HG03064 (cell line): ENCODE data around the gene ZBP1.

Experiments used
- ATAC-seq: cut with Tn5 transposase; IDR thresholded peaks from one replicate; pipeline ENCODE4 v1.9.1; 2021; ENCODE audit warnings: low read depth; ENCODE audit not compliant: unreplicated experiment

ZBP1 gene

DNA sequence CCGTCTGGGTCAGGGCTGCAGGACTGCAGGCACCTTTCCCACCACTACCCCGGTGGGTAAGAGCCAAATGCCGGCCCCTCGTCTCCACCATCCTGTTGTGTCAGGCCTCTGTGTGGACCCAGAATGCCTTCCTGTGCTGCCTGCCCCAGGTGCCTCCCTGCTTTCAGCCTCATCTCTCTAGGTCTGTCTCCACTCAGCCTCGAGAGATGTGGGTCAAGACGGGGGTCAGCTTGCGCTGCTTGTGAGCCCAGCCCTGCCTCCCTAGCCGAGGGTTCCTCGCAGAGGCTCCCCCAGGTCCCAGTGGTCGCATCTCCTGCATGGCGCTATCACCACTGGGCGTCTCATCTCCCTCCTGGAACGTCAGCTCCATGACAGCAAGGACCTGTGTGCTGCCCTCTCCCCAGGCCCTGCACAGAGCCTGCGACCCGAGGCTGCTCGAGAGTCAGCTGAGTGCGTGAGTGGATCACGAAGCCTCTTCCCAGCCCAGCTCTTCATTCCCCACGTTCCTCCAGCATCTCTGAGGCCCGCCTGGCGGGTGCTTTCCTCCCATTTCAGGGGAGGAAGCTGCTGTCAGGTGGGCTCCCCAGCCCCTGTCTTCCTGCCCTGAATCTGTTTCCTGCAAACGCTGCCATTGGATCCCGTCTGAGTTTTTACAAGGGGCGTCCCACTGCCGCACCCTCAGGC, 38.7 kb upstream of the ZBP1 start:
- no peak for ATAC-seq

DNA sequence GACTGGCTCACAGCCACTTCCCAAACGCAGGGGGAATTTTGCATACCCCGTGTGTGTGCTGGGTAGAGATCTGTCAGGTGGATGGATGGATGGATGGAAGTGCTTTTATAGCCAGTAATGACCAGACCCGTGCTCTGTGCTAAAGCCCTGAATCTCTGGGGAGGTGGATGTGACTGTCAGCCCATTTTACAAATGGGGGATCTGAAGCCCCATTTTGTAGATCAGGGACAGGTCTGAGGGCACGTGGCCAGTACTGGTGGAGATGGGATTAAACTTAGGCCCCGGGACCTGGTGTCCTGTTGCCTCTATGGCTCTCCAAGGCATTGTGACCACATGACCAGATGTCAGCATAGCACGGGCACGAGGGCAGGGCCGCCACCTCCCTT, 38.2 kb upstream of the ZBP1 start:
- no peak for ATAC-seq

DNA sequence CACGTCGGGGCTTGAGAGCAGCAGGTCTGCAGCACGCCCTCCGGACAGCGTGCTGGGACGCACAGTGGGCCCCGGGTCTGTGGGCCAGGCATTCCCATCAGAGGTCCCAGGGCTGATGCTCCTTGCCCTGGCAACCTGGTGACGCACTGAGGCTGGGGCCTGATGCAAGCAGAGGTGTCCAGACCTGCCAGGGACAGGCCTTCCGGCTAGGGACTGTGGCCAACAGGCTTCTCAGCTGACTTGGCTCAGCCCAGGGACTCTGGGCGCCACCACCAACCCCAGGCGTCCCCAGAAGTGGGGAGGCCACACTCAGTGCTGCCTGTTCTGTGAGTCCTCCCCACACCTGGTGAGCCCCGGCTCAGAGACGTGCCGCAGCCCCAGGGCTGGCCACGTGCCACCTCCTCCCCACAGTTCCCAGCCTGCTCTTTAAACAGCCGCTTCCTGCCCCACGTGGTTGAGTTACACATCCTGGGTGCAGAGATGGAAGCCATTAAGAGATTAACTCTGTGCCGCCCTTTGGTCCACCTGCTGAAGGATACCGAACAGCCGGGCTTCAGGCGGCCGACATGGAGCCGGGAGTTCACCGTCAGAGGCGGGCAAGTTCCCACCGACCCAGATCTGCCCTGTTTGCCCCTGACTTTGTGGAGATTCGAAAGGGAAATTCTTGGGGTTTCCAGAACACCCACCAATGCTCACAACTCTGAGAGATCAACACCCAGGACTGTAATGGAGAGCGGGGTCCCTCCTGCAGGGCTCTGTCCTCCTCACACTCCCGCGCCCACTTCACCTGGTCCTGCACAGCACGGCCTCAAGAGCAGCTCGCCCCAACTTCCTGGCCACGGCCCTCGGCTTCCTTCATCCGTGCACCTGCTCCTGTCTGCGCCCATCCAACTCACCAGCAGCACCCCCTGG, 37.6 kb upstream of the ZBP1 start:
- no peak for ATAC-seq

DNA sequence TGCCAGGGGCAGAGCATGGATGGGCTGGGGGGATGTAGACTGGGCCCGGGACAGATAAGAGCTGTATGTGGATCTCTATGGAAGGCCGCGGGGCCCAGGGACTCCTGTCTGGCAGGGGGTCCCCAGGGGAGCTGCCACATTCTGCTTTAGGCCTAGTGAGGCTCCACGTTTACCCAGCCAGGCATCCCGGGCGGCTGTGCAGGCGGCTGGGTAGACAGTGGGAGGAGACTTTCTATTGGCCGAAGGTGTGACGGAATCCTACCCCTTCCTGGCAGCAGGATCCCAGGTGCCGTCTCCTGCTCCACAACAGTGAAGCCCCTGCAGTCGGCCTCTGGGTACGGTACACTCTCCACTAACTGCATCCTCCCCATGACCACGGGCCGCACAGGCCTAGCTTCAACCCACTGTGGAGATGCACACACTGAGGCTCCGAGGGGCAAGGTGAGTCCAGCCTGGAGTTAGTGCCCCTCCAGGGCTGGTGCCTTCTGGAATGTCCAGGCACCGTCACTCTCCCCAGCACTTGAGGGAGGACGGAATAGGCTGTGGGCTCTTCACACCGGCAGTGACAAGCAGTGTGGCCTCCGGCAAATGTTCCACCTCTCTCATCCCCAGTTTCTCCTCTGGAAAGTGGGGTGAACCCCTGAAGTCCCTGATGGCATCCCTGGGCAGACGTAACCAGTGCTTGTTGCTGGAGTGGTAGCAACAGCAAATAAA, 36.8 kb upstream of the ZBP1 start:
- ATAC-seq = no peak

DNA sequence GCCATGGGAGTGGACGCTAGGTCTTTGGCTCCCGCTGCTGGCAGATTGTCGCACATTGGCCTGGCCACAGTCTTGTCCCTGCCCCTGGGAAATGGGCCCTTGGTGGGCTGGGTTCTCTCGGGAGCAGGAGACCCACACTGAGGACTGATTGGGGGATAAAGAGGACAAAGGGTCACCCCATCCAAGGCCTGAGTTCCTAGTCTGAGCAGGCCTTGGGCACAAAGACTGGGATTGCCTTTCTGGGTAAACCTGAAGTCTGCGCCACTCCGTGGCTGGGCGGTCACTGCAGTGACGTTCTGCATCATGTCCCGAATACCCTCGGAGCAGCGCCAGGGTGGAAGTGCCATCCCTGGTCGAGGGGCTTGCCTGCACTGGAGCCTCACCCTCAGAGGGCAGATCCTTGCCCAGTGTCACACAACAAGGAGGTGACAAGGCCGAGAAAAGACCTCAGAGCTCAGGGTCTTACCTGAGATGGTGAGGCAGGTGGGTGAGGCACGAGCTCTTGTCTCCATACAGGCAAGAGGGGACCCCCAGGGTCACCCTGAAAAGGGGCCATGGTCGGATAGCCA, 36.1 kb upstream of the ZBP1 start:
- ATAC-seq = no peak

DNA sequence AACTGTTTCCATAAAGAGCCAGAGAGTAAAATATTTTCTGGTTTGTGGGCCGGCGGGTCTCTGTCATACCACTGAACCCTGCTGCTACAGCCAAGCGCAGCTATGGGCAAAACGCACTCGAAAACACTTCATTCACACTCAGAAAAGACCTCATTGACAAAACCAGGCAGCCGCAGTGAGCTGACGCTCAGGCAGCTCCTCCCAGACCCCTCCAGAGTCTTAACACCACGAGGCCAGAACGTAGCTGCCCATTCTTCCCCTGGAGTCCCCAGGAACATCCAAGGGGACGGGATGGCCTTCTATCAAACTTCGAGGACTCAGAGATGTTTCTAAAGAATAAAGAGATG, 35.6 kb upstream of the ZBP1 start:
- no peak for ATAC-seq

DNA sequence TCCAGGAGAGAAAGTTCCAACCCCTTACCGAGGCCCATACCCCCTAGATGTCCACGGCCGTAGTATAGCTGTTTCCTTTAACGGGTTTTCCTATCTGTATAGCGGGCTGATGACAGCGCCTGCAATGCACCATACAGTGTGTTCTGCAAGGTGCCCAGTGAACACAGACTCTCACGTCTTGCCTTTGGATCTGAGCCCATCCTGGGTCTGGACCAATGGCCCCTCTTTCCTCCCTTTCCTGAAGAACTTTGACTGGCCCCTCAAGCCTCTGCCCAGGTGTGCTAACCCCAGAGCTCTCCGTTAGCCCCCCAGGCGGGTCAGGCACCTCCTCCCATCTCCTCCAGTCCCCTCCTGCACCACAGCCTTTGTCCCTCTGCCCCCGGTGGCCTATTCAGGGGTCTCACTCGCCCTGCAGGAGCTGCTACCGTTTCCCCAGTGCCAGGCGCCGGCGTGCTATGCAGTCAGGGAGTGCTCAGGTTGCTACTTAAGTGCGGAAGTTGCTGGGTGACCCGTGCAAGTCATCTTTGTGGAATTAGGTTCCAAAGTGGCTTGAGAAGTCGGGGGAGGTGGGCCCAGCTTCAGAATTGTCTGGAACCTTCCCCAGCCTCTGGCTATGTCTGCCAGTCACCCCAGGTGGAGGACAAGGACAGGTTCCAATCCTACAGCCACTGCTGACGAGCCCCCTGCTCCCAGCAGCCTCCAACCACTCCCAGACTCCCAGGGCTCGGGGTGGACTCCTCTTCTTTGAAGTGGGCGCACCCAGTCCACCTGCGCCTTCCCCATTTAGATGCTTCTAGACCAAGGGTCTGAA, 35.0 kb upstream of the ZBP1 start:
- ATAC-seq = no peak

DNA sequence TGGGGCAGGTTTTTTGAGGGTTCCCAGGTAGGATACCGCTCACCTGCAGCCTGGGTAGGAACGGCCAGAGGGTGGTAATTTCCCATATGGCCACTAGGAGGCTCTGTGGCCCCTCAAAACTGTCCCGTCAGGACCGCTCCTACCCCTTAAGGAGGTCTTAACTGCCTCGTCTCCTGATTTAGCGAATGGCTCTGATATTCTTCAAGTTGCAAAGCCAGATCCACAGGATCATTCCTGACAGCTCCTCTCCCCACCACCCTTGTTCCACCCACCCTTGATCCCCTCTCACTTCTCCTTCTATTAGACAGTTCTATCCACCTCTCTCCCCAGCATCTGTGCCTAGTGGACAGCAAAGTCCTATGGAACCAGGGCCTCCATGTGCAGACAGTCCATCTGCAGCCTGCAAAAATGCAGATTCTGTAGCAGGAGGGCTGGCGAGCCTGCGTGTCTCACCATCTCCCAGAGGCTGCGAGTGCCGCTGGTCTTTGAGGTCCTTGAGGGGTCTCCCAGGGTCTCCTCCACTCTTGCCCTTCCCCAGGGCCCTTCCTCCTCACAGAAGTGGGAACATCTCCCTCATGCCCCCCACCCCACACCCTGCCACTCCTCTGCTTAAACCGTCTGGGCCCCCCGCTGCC, 34.3 kb upstream of the ZBP1 start:
- ATAC-seq = no peak

DNA sequence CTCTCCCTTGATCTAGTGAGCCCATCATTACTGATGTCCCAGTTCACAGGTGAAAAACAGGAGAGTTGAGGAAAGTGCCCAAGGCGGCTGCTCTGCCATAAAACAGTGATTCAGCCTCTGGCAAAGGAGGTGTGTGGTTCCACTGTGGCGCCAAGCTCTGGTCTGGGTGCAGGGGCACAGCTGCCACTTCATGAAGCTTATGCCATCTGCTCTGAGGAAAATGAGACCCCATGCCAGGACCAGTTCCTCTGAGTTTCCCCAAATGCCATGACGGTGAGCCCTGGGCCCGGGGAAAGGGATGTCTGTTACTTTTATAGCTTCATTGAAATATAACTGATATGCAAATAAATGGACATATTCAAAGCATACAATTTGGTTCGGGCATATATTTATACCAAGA, 33.7 kb upstream of the ZBP1 start:
- no peak for ATAC-seq

DNA sequence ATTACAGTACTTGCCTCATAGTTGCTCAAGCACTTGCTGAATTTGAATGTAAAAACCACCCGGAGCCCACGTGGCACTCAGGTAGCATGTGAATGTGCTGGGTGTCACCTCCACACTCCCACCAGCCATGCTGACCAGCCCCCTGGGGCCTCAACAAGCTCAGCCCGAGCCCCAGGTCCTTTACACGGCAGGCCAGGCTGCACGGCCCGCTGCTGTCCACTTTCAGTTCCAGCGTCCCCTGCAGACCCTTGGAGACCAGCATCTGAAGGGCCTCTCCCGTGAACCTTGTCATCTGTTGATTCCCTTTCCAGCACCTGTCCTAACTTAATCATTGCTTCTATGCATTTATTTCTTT, 33.3 kb upstream of the ZBP1 start:
- no peak for ATAC-seq

DNA sequence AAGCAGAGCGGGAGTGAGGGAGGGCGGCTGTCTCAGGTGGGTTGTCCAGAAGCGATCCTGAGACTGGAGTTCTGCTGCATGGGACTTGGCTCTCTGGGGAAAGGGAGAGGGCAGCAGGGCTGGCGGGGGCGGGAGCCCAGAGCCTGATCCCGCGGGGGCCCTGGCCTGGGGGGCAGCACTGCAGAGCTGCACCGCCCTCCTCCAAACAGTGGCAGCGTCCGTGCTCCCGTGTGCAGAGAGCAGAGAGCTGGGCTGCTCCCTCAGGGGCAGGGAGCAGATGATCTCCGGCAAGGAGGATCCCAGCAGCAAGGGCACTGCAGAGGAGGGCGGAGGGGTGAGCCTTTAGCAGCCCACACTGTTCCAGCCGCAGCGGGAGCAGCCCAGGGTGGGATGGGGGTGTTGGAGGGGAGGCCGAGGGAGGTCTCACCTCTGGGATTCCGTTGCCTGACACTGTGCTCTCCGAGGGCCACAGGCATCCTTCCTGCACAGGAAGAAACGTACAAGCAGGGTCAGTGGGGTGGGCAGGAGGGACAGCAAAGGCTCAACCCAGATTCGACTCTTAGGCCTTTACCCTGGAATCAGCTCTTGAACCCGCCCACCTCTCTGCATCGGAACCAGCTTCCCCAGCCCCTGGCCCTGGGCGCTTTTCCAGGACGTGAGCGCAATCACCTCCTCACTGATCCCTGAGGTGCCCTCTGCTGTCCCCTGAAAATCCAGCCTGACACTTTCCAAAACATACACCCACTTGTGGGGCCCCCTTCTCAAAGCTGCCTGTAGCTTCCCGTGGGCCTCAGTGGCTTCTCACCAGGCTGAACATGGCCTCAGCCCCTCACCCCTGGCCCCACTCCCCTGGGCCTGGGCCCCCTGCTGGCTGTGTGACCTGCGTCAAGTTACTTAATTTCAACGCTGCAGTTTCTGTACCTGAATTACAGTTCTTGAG, 32.6 kb upstream of the ZBP1 start:
- ATAC-seq = no peak

DNA sequence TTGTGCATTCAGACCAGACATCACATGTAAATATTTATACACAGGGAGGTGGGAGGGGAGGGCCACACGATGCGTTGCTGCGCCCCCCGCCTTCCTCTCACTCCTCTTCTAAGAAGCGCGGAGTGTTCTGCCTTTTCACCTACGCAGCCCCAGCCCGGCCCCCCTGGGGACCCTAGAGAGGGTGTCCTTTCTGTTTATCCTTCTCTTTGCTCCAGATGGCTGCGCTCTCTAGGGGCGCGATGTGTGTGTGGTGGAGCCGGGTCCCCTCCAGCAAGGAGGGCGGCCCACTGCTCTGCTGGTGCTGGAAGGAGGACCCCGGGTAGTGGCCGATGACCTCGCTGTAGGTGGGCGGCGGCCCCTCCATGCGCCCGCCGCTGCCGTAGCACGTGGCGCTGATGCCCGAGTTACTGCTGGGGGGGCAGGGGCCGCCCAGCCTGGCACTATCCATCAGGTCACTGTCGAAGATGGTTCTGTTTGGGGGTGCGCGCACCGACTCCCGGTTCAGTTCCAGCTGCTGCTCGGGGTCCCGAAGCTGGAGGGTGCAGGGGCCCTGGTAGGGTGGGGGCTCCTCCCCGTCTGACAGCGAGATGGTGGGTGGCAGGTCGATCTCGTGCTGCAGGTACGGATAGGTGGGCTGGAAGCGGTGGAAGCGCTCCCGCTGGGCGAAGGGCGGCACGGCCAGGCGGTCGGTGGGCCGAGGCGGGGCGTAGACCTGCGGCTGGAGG, 31.8 kb upstream of the ZBP1 start:
- ATAC-seq = no peak

DNA sequence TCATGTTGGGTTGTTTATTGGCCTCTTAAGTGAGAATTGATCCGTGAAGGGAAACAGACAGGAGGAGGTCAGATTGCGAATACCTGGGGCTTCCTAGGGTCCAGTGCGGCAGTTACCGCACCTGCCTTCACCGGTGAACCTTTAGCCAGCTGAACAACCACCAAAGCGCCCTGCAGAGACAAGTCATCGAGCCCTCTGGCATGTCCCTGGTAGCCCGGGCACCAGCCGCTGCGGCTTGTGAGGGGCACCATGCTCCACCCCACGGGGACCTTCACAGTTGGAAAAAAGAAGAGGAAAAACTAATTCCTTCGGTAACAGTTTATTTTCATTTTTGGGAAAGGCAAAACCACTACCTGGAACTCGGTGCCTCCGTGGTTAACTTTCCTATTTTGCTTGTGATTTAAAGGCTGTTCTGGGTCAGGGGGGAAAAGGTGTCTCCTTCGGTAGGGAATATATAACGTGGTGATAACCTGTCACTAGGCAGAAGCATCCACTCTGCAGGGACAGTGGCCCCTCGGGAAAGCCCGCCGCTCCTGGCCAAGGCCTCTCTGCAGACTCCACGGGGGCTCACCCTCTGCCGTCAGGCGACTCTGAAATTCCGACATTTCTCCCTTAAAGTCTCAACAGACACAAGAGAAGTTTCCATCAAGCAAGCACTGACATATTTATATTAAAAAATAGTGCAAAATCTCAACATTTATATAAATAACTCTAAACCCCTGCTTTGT, 30.7 kb upstream of the ZBP1 start:
- ATAC-seq = no peak

DNA sequence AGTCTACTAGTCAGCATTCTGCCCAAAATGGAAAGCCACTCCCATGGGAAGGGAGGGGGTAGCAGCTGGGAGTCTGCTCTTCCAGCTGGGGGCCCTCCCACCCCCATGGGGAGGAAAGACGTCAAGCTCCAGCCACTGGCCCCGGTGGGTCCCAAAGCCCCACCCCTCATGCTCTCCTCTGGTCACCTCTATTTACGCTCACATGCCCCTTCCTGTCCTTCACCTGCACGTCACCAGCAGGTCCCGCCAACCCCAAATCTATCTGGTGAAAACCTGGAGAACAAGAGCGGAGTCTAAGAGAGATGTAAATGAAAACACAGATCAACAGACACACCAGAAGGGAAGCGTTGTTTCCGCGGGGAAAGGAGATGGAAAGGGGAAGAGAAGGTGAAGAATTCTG, 30.0 kb upstream of the ZBP1 start:
- ATAC-seq = no peak

DNA sequence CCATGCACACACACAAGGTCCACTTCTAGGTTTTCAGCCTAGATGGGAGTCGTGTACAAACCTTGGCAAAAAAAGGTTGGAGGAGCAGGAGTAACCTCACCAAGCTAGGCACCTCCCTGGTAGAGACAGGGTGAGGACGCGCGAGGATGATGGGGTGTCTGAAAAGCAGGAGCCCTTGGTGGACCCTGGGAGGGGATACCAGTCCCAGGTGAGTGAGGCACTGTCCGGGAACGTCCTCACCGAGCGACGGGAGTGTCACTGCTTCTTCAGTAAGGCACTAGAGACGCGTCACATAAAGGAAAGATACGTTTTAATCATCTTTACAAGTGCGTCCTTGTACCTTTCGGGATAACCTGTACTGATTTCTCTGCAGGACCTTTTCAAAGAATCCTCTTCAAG, 29.4 kb upstream of the ZBP1 start:
- no peak for ATAC-seq

DNA sequence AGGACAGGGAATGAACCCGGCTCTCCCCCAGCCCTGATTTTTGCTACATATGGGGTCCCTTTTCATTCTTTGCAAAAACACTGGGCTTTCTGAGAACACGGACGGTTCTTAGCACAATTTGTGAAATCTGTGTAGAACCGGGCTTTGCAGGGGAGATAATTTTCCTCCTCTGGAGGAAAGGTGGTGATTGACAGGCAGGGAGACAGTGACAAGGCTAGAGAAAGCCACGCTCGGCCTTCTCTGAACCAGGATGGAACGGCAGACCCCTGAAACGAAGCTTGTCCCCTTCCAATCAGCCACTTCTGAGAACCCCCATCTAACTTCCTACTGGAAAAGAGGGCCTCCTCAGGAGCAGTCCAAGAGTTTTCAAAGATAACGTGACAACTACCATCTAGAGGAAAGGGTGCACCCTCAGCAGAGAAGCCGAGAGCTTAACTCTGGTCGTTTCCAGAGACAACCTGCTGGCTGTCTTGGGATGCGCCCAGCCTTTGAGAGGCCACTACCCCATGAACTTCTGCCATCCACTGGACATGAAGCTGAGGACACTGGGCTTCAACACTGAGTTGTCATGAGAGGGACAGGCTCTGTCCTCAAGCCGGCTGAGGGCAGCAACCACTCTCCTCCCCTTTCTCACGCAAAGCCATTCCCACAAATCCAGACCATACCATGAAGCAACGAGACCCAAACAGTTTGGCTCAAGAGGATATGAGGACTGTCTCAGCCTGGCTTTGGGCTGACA, 28.8 kb upstream of the ZBP1 start:
- no peak for ATAC-seq
